IPS-18a (cell line): Measurements from ENCODE around the gene VAX1.
A peak's percentile ranks its signal among the peaks of the same experiment; 100 is the strongest.

Experiments used
- H3K27ac ChIP-seq: one replicate; pipeline ENCODE4 v1.5.1; 2013; ENCODE audit warnings: low read length
- H3K27me3 ChIP-seq: one replicate; pipeline ENCODE4 v1.6.1; 2013; ENCODE audit warnings: mild to moderate bottlenecking, low read length; ENCODE audit not compliant: control insufficient read depth, insufficient read depth
- H3K36me3 ChIP-seq: one replicate; pipeline ENCODE4 v1.6.1; 2013; ENCODE audit warnings: low read depth, low read length; ENCODE audit not compliant: control insufficient read depth
- H3K4me1 ChIP-seq: one replicate; pipeline ENCODE4 v1.6.1; 2013; ENCODE audit warnings: low read depth, low read length; ENCODE audit not compliant: control insufficient read depth
- H3K4me3 ChIP-seq: one replicate; pipeline ENCODE4 v1.5.1; 2013; ENCODE audit warnings: low read length
- H3K9ac ChIP-seq: one replicate; pipeline ENCODE4 v1.6.1; 2013; ENCODE audit warnings: mild to moderate bottlenecking, low read length, moderate library complexity
- H3K9me3 ChIP-seq: one replicate; pipeline ENCODE4 v1.6.1; 2013; ENCODE audit warnings: low read depth, low read length; ENCODE audit not compliant: control insufficient read depth

Gene VAX1

DNA sequence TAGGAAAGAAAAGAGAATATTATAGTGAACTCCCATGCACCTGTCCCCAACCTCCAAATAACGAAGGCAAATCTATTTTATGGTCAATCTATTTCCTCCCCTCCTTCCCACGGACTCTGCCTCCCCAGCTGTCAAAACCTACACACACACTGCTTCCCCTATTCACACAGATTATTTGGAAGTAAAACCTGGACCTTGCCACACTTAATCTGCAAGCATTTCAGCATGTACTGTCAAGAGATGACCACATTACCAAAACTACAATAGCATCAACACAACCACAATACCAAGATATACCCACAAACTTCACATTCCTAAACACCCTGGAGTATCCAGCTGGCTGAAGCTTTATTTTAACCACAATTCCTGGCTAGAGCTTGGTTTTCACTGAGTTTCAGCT is 31.4 kb upstream of the VAX1 start:
- H3K9ac ChIP-seq = no peak overlapping the region
- no peaks in the 10 kb centered on the region for H3K36me3 ChIP-seq
- no peaks in the 10 kb centered on the region for H3K9me3 ChIP-seq
- peaks cover 1% of the 10 kb centered on the region for H3K4me1 ChIP-seq
- H3K27me3 ChIP-seq = peaks cover 100% of the 10 kb centered on the region
- no peak overlapping the region for H3K4me3 ChIP-seq
- H3K27ac ChIP-seq = no peak overlapping the region

DNA sequence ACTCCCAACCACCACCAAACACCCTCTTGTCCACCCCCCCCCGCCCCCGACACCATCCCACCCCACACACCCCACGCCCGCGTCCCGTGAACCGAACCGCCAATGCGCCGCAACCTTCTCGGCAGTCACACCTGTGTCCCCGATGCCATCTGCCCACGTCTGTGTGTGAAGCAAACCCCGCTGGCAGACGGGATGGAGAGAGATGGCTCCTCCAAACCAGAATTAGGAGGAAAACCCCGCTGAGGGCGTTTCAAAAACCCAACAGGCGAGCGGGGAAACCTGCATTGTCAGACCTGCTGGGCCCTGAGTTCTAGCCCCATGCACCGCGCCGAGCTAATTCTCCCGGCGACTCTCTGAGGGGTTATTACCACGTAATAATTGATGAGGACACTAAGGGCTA is 30.7 kb upstream of the VAX1 start:
- Histone ChIP-seq H3K27ac (no peak overlapping the region), H3K4me1 (no peaks in the 10 kb centered on the region), H3K4me3 (peak overlapping the region; percentile 11), H3K27me3 (peaks cover 100% of the 10 kb centered on the region), H3K36me3 (no peaks in the 10 kb centered on the region), H3K9ac (no peak overlapping the region), H3K9me3 (no peaks in the 10 kb centered on the region)

DNA sequence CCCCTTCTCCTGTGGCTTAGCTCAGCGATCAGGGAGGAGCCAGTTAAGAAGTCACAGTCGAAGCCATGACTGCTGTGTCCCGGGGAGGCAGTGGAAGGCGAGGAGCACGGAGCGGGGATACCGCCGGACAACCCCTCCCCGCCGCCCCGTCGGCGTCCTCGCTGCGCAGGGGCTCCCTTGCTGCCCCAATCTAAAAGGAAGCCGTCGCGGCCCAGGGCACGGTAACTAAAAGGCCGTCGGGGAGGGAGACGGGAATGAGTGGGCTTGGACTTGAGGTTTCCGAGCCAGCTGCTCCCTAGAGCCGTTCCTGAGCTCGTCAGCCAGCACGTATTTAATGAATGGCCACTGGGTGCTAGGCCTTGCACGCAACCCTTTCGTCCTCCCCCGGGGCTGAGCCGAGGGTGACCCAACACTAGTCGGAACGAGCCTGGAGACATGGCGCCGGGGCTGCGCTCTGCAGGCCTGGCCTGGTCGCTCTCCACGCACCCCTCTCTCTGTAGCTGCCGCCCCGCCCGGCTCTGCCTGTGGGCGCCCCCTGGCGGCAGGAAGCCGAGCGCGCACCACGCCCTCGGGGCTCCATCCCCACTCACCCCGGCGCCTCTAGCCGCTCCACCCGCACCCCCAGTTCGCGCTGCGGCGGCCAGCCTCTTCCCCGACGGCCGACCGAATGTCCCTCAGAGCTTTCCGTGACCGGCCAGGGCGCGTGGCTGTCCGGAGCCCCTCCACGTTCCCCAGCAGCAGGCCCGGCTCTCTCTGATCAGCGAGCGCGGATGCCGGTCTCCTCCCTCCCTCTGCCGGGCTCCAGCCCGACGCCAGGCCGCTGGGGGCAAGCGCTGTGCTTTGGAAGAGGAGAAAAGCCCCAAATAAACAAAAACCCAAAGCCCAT is 30.0 kb upstream of the VAX1 start:
- Histone ChIP-seq H3K9ac (no peak overlapping the region), H3K4me3 (peak overlapping the region; percentile 47), H3K9me3 (no peaks in the 10 kb centered on the region)

DNA sequence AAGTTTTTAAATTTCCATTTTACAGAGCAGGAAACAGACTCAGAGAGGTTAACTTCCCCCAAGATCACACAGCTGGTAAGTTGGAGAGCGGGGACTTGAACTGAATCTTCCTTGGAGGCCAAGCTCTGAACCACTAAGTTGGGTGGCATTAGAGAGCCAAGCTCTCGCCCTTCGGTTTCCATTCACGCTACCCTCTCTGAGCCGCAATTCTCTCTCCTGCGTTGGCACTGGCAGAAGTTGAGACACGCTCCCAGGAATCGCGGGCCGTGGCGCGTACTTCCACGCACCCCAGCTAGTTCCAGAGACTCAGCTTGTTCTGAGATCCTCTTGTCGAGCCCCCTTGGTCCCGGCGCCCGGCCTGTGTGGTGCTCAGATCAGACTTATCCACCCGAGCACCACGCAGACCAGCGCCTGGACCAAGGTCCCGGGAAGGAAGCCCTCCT is 29.3 kb upstream of the VAX1 start:
- peaks cover 100% of the 10 kb centered on the region for H3K27me3 ChIP-seq
- no peak overlapping the region for H3K9ac ChIP-seq
- H3K36me3 ChIP-seq = no peaks in the 10 kb centered on the region
- no peak overlapping the region for H3K27ac ChIP-seq
- no peaks in the 10 kb centered on the region for H3K9me3 ChIP-seq
- H3K4me3 ChIP-seq = peak overlapping the region; percentile 47
- peaks cover 2% of the 10 kb centered on the region for H3K4me1 ChIP-seq

More for the DNA sequence above, 30.0 kb upstream of the VAX1 start:
- no peaks in the 10 kb centered on the region for H3K36me3 ChIP-seq
- H3K4me1 ChIP-seq = no peaks in the 10 kb centered on the region
- H3K27ac ChIP-seq = no peak overlapping the region
- peaks cover 100% of the 10 kb centered on the region for H3K27me3 ChIP-seq

DNA sequence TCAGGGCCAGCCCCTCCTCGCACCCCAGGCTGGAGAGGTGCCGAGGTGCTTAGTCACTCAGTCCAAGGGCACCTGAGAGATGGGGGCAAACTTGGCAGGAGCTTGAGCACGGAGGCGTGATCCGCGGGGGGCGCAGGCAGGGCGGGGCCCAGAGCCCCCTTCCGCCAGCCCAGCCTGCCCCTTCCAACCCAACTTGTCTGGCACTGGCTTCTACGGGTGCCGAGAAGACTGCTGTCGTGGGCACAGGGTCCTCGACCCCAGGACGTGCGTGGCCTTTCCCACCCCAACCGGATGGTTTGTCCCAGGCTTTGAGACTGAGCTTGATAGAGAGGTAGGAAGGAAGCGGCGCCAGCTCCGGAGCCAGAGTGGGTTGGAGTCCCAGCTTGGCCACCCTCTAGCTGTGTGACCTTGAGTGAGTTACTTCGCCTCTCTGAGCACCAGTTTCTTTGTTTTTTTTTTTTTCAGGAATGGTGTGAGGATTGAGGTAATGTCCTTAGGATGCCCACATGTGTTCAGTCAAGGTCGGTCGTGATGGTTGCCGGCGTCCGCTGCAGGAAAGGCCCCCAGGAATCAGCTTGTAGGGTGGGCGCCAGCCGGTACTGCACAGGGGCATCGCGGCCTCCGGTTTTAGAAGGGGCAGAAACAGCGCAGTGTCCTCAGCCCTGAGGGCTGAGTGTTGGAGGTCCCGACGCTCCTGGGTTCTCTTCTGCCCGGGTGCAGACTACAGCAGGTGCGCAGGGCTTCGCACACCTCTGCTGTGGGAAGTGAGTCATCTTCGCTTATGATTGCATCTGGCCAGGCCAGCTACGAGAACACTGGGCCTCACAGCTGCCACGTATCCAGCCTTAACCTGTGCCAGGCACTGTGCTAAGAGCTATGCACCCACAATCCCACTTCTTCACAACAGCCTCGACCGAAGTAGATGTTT is 28.6 kb upstream of the VAX1 start:
- Histone ChIP-seq H3K9me3 (no peaks in the 10 kb centered on the region), H3K9ac (no peak overlapping the region), H3K36me3 (no peaks in the 10 kb centered on the region), H3K27me3 (peaks cover 100% of the 10 kb centered on the region), H3K27ac (no peak overlapping the region), H3K4me1 (peaks cover 5% of the 10 kb centered on the region), H3K4me3 (no peak overlapping the region)

DNA sequence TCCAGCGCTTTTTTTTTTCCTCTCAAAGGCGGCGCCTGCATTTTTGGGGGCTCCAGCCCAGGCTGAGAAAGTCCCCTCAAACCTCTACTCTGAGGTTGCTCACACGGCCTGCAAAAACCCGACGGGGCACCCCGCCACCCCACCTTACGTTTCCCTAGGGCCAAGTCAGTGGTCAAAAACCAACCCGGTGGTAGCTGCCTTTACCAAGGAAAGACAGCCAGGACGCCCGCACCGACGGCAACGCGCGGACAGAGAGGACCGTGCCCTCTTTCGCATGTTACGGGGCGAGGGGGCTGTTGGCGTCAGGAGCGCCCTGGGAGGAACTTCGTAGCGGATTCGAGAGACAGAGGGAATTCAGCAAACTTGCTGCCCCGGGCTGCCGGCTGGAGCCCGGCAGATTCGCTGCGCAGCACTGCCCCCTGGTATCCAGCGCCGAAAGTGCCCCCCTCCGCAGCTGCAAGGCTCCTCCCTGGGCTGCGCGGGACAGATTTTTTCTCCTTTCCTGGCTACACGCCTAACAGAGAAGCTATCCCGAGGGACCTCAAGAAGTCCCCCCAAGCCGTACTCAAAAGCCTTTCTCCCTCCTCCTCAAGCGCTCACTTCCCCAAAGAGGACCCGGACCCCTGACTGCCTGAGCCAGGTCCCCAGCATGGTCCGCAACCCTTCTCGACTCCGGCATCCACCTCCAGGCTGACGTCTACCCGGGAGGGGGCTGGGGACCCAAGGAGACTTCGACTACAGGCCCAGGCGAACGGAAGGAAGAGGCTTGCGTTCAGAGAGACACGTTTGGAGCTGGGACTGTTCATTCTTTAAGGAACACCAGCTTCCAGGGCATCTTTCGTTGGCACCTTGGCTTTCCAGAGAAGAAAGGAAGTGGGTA is 27.7 kb upstream of the VAX1 start:
- Histone ChIP-seq H3K9me3 (no peaks in the 10 kb centered on the region), H3K36me3 (no peaks in the 10 kb centered on the region), H3K4me3 (no peak overlapping the region), H3K4me1 (peaks cover 5% of the 10 kb centered on the region), H3K27me3 (peaks cover 100% of the 10 kb centered on the region), H3K9ac (no peak overlapping the region), H3K27ac (no peak overlapping the region)

DNA sequence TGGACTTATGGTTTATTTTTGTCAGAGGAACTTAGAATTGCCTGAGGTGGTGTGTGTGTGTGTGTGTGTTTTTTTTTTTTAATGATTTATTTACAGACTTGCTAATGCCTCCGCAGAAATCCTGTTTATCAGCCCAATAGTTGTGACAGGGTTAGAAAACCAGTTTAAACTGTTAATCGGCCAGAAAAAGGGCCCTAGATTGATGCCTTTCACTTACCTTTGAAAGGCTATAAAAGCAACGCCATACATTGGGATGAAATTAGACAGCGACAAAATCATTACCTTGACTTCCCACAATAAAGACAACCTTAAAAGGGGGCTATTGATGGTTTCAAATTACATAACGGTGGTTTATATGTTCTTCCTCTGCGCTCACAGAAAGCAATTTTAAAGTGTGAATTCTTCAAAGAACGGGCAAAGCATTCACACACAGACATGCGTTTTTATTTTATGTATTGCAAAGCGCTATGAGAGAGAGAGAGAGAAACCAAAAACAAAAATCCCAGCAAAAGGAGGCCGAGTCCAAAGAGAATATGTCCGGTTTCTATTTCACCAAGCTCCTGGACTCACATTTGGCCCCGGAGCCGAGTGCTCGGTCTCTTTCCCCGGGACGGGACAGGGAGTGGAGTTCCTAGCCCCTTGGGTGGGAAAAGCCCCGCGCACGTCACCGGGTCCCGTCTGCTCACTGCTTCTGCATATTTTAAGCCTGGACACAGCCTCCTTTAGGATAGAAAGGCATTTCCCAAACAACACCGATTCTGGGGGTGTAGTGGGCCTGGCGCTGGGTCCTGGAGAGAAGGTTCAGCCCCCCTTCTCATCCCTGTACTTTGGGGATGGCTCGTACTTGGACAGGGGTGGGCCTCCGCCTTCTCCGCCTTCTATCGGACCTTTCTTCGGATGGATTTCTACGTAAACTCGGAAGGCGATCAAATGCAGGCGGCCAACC is 26.8 kb upstream of the VAX1 start:
- no peak overlapping the region for H3K4me3 ChIP-seq
- H3K27me3 ChIP-seq = peaks cover 100% of the 10 kb centered on the region
- H3K9ac ChIP-seq = no peak overlapping the region

DNA sequence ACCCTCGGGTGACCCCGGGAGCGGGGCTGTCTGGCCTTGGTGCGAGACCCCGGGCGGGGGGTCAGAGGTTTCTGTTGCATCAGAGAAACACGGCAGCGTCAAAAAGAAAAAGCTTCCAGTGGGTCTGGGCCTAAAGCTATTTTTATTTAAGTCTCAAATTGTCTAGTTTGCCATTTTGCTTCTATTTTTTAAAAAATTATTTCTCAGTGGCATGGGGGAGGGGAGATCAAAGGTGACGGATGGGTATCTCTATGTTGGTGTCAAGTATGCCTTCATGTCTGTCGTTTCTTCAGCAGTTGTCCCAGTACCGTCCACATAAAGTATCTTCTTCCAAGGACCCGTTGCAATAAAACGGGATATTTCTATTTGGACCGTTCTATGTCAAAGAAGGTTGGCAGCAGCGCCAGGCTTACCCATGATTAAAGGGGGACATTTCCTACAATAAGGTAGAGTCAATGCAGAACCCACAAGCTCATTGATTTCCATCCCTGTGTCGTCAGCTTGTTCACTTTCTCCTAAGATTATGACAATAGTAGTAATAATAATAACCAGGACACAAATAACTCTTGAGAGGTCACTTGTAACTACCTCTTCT is 26.0 kb upstream of the VAX1 start:
- peaks cover 20% of the 10 kb centered on the region for H3K4me1 ChIP-seq
- H3K36me3 ChIP-seq = no peaks in the 10 kb centered on the region
- no peak overlapping the region for H3K9ac ChIP-seq
- no peaks in the 10 kb centered on the region for H3K9me3 ChIP-seq
- peak overlapping the region; percentile 12 for H3K4me3 ChIP-seq
- H3K27ac ChIP-seq = no peak overlapping the region
- H3K27me3 ChIP-seq = peaks cover 100% of the 10 kb centered on the region

More for the DNA sequence above, 26.8 kb upstream of the VAX1 start:
- Histone ChIP-seq H3K36me3 (no peaks in the 10 kb centered on the region), H3K4me1 (peaks cover 13% of the 10 kb centered on the region), H3K27ac (no peak overlapping the region), H3K9me3 (no peaks in the 10 kb centered on the region)

DNA sequence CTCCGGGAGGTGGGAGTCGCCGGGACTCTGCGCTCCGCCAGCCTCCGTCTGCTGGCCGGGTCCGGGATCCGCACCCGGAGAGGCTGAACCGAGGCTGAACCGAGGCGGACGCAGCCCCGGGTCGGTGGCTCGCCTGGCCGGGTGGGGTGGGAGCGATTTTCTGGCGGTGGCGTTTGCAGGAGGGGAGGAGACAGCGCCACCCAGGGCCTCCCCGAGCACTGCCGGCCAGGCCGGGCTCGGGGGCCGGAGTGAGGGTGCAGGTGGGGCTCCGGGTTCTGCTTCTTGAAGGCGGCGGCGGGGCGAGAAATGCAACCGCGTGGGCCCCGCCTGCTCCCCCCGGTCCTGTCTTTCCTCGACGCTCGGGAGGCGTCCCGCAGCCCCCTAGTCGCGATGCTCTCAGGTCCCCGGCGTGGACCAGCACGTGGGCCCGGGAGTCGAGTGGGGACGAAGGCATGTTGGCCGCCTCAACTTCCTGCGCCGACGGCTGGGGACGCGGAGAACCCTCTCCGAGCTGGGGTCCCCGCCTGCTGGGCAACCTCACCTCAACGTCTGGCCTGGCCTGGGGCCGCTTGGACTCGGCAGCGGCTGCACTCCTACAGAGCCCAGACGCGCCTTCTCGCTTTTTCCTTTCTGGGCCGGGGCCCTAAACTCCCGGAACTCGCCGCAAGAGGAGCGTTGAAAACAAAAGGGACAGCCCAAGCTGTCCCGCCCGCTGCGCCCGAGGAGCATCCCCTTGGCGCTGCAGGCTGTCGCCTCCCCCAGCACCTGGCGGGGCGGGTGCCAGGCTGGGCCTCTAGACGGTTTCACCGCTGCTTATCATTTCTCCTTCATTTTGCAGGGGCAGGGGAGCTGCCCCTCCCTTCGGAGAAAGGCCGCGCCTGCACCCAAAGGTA is 25.2 kb upstream of the VAX1 start:
- Histone ChIP-seq H3K4me1 (peaks cover 27% of the 10 kb centered on the region), H3K9me3 (no peaks in the 10 kb centered on the region), H3K36me3 (no peaks in the 10 kb centered on the region), H3K9ac (no peak overlapping the region), H3K4me3 (peak overlapping the region; percentile 12), H3K27ac (no peak overlapping the region), H3K27me3 (peaks cover 100% of the 10 kb centered on the region)
